Sigmoid colon (tissue), 4 donors: ENCODE measurements around the gene CCL4.

Experiments
- POLR2A ChIP-seq, 2 donors: fragments of 450-650 bp; IDR thresholded peaks; one replicate each; pipeline ENCODE4 v1.6.1; 2016; ENCODE audit warnings: antibody characterized with exemption in 2 of 2, mild to moderate bottlenecking in 2 of 2, moderate library complexity in 2 of 2
- POLR2AphosphoS5 ChIP-seq, 4 donors: sonication (generic); formaldehyde crosslinking; IDR thresholded peaks; one replicate each; pipeline ENCODE4 v1.6.1; 2017; ENCODE audit warnings: antibody characterized with exemption in 4 of 4
- TF ChIP-seq, protein P1 (sequence below), 4 experiments: fragments of 450-650 bp in 3 of 4; fragments of 200-600 bp in 1 of 4; IDR thresholded peaks; one replicate each; pipeline ENCODE4 v1.5.1; 2016 to 2019; ENCODE audit warnings: antibody characterized with exemption in 4 of 4, mild to moderate bottlenecking in 3 of 4, moderate library complexity in 2 of 4

DNA sequence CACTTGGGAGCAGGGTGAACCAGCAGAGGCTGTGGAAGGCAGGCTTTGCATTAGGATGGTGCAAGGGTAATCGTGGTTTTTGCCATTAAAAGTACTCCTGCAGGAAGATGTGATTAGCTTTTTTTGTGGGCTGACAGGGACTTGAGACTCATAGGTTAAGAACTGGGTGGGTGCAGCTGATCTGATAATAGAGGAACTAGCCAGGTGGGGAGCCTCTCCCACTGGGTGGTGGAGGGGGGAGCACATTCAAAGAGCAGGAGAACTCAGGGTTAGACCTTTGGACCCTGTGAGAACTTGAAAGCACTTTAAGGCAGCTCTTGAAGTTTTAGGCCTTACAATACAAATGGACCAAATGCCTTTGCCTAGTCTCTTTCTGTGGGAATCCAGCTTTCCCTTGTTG is 32.4 kb downstream of the CCL4 start:
- TF ChIP-seq, protein P1, sequence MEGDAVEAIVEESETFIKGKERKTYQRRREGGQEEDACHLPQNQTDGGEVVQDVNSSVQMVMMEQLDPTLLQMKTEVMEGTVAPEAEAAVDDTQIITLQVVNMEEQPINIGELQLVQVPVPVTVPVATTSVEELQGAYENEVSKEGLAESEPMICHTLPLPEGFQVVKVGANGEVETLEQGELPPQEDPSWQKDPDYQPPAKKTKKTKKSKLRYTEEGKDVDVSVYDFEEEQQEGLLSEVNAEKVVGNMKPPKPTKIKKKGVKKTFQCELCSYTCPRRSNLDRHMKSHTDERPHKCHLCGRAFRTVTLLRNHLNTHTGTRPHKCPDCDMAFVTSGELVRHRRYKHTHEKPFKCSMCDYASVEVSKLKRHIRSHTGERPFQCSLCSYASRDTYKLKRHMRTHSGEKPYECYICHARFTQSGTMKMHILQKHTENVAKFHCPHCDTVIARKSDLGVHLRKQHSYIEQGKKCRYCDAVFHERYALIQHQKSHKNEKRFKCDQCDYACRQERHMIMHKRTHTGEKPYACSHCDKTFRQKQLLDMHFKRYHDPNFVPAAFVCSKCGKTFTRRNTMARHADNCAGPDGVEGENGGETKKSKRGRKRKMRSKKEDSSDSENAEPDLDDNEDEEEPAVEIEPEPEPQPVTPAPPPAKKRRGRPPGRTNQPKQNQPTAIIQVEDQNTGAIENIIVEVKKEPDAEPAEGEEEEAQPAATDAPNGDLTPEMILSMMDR (IDR thresholded peaks at IDR 0.05) = no peak
- no peak for TF ChIP-seq POLR2A (IDR thresholded peaks at IDR 0.05)
- no peak for TF ChIP-seq POLR2AphosphoS5 (IDR thresholded peaks at IDR 0.05)
